HepG2 (cell line): ENCODE measurements around the gene CDC14A. TPM values are rescaled to one million over a fixed set of nuclear protein-coding genes. Genes with fewer than 3 reads are reported as not detected.

Experiments used
- HES4 ChIP-seq: sonication (generic); formaldehyde crosslinking; IDR thresholded peaks from 2 replicates; pipeline ENCODE4 v1.9.0; 2021; ENCODE audit warnings: mild to moderate bottlenecking, missing genetic modification reagents, borderline replicate concordance
- HMGXB3 ChIP-seq: sonication (generic); formaldehyde crosslinking; IDR thresholded peaks from 2 replicates; pipeline ENCODE4 v1.4.0; 2020; ENCODE audit warnings: missing genetic modification reagents, borderline replicate concordance
- IKZF5 ChIP-seq: IDR thresholded peaks from 2 replicates; pipeline ENCODE4 v1.6.1; 2018; ENCODE audit warnings: missing genetic modification reagents, mild to moderate bottlenecking, missing compliant biosample characterization
- KMT2A ChIP-seq: sonication (generic); formaldehyde crosslinking; IDR thresholded peaks from 2 replicates; pipeline ENCODE4 v1.4.0; 2020; ENCODE audit warnings: missing genetic modification reagents
- MAFF ChIP-seq: IDR thresholded peaks from 2 replicates; pipeline ENCODE4 v1.6.1; 2011; ENCODE audit warnings: low read depth, low read length, improper control_type of control experiment
- PHF21A ChIP-seq: sonication (generic); formaldehyde crosslinking; IDR thresholded peaks from 2 replicates; pipeline ENCODE4 v1.5.0; 2020; ENCODE audit warnings: mild to moderate bottlenecking, missing genetic modification reagents
- RAD51 ChIP-seq: fragments of 450-650 bp; IDR thresholded peaks from 2 replicates; pipeline ENCODE4 v1.6.1; 2016; ENCODE audit warnings: borderline replicate concordance
- REXO4 ChIP-seq: sonication (generic); formaldehyde crosslinking; IDR thresholded peaks from 2 replicates; pipeline ENCODE4 v1.8.0; 2022; ENCODE audit warnings: missing genetic modification reagents, mild to moderate bottlenecking, borderline replicate concordance
- SATB2 ChIP-seq: sonication (generic); formaldehyde crosslinking; IDR thresholded peaks from 2 replicates; pipeline ENCODE4 v1.5.0; 2020; ENCODE audit warnings: missing genetic modification reagents
- ZBTB43 ChIP-seq: sonication (generic); formaldehyde crosslinking; conservative IDR thresholded peaks from 2 replicates; pipeline ENCODE4 v1.4.0; 2020; ENCODE audit warnings: missing genetic modification reagents
- ZFY ChIP-seq: sonication (generic); formaldehyde crosslinking; IDR thresholded peaks from 2 replicates; pipeline ENCODE4 v1.4.0; 2020; ENCODE audit warnings: missing genetic modification reagents
- ZNF468 ChIP-seq: sonication (generic); formaldehyde crosslinking; IDR thresholded peaks from 2 replicates; pipeline ENCODE4 v1.8.0; 2022; ENCODE audit warnings: mild to moderate bottlenecking, moderate library complexity, missing genetic modification reagents
- ZNF569 ChIP-seq: sonication (generic); formaldehyde crosslinking; IDR thresholded peaks from 2 replicates; pipeline ENCODE4 v1.5.0; 2020; ENCODE audit warnings: mild to moderate bottlenecking, missing genetic modification reagents, moderate library complexity, borderline replicate concordance
- polyA plus RNA-seq, 8 experiments: library from polyadenylated mRNA; depleted of rRNA in 3 of 8; stranded (reverse) in 7 of 8; unstranded in 1 of 8; fragments of >200 nt; fragmentation: Illumina TruSeq in 4 of 8; extraction: Trizol in 4 of 8; gene quantifications; 2 replicates each; pipeline versions ENCODE4 v1.2.1 to v1.2.3, GENCODE V29; 2011 to 2016; ENCODE audit warnings: low read depth in 4 of 8, missing spikeins in 1 of 8, mixed read lengths in 1 of 8; ENCODE audit not compliant: insufficient read depth in 1 of 8
- total RNA-seq, 5 experiments: library from RNA; depleted of rRNA; stranded (reverse); fragments of >200 nt; fragmentation: Illumina TruSeq; extraction: Trizol; gene quantifications; 2 replicates each; pipeline ENCODE4 v1.2.3, GENCODE V29; 2016; ENCODE audit warnings: low read depth in 1 of 5
- TF ChIP-seq, protein P1 (sequence below): sonication (generic); formaldehyde crosslinking; IDR thresholded peaks from 2 replicates; pipeline ENCODE4 v1.8.0; 2022; ENCODE audit warnings: mild to moderate bottlenecking, missing genetic modification reagents, borderline replicate concordance
- TF ChIP-seq, protein P2 (sequence below): sonication (generic); formaldehyde crosslinking; conservative IDR thresholded peaks from 2 replicates; pipeline ENCODE4 v1.4.0; 2020; ENCODE audit warnings: mild to moderate bottlenecking, missing genetic modification reagents, moderate library complexity
- TF ChIP-seq, protein P3 (sequence below): sonication (generic); formaldehyde crosslinking; IDR thresholded peaks from 2 replicates; pipeline ENCODE4 v1.8.1; 2022; ENCODE audit warnings: mild to moderate bottlenecking, missing genetic modification reagents

CDC14A gene
- total and polyA plus RNA-seq, 2 of the 13 experiments (the other 11 are each of a cell fraction or from before 2014, with no cell fraction given), result 2.8 to 4.9 TPM

GRCh38 chr1:100485855-100486258 lies 133.6 kb downstream of the CDC14A start (continued):
- TF ChIP-seq, protein P1, sequence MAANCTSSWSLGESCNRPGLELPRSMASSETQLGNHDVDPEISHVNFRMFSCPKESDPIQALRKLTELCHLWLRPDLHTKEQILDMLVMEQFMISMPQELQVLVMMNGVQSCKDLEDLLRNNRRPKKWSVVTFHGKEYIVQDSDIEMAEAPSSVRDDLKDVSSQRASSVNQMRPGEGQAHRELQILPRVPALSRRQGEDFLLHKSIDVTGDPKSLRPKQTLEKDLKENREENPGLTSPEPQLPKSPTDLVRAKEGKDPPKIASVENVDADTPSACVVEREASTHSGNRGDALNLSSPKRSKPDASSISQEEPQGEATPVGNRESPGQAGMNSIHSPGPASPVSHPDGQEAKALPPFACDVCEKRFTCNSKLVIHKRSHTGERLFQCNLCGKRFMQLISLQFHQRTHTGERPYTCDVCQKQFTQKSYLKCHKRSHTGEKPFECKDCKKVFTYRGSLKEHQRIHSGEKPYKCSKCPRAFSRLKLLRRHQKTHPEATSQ, result no peak; the same call in 1 of the 2 replicates
- TF ChIP-seq SATB2 (CRISPR knock-in tag) (0 out of 2 replicates have a peak, but pooled peaks have one; percentile 26), RAD51 (no peak), ZBTB43 (CRISPR knock-in tag) (0 out of 2 replicates have a peak, but pooled peaks have one; percentile 28), ZFY (CRISPR knock-in tag) (no peak), MAFF (peak; percentile 92), HMGXB3 (CRISPR knock-in tag) (peak; percentile 49; the same call in 1 of the 2 replicates), HES4 (no peak), REXO4 (no peak), KMT2A (CRISPR knock-in tag) (no peak), PHF21A (peak; percentile 48; the same call in 1 of the 2 replicates), ZNF569 (CRISPR knock-in tag) (no peak), IKZF5 (CRISPR knock-in tag) (peak; percentile 57; the same call in 1 of the 2 replicates), ZNF468 (CRISPR knock-in tag) (no peak)
- TF ChIP-seq, protein P2, sequence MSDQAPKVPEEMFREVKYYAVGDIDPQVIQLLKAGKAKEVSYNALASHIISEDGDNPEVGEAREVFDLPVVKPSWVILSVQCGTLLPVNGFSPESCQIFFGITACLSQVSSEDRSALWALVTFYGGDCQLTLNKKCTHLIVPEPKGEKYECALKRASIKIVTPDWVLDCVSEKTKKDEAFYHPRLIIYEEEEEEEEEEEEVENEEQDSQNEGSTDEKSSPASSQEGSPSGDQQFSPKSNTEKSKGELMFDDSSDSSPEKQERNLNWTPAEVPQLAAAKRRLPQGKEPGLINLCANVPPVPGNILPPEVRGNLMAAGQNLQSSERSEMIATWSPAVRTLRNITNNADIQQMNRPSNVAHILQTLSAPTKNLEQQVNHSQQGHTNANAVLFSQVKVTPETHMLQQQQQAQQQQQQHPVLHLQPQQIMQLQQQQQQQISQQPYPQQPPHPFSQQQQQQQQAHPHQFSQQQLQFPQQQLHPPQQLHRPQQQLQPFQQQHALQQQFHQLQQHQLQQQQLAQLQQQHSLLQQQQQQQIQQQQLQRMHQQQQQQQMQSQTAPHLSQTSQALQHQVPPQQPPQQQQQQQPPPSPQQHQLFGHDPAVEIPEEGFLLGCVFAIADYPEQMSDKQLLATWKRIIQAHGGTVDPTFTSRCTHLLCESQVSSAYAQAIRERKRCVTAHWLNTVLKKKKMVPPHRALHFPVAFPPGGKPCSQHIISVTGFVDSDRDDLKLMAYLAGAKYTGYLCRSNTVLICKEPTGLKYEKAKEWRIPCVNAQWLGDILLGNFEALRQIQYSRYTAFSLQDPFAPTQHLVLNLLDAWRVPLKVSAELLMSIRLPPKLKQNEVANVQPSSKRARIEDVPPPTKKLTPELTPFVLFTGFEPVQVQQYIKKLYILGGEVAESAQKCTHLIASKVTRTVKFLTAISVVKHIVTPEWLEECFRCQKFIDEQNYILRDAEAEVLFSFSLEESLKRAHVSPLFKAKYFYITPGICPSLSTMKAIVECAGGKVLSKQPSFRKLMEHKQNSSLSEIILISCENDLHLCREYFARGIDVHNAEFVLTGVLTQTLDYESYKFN (CRISPR knock-in tag), result peak; percentile 93
- TF ChIP-seq, protein P3, sequence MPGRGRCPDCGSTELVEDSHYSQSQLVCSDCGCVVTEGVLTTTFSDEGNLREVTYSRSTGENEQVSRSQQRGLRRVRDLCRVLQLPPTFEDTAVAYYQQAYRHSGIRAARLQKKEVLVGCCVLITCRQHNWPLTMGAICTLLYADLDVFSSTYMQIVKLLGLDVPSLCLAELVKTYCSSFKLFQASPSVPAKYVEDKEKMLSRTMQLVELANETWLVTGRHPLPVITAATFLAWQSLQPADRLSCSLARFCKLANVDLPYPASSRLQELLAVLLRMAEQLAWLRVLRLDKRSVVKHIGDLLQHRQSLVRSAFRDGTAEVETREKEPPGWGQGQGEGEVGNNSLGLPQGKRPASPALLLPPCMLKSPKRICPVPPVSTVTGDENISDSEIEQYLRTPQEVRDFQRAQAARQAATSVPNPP (CRISPR knock-in tag), result 0 out of 2 replicates have a peak, but pooled peaks have one; percentile 64
